Neural cell (in vitro differentiated cells): ENCODE results near the gene GBE1. TPM values are rescaled to one million over a fixed set of nuclear protein-coding genes. Genes with fewer than 3 reads are reported as not detected.

Experiments
- H2AFZ ChIP-seq: fragments of 200-600, 300-800 bp; sonication (generic), shearing (Covaris generic); 2 replicates; pipeline ENCODE4 v1.6.0; 2014; ENCODE audit warnings: low read depth, mild to moderate bottlenecking, antibody characterized with exemption, low read length, moderate library complexity
- H3F3A ChIP-seq: fragments of 200-600 bp; shearing (Covaris generic); 2 replicates; pipeline ENCODE4 v1.6.1; 2016; ENCODE audit warnings: mild to moderate bottlenecking, moderate library complexity, mixed read lengths, antibody characterized with exemption, low read length; ENCODE audit not compliant: insufficient read depth, poor library complexity, severe bottlenecking
- H3K27ac ChIP-seq: fragments of 200-600, 300-800 bp; sonication (generic), shearing (Covaris generic); 2 replicates; pipeline ENCODE4 v1.5.1; 2014; ENCODE audit warnings: mild to moderate bottlenecking, low read length, moderate library complexity
- H3K27me3 ChIP-seq: fragments of 300-800, 200-600 bp; sonication (generic), shearing (Covaris generic); 2 replicates; pipeline ENCODE4 v1.6.0; 2014; ENCODE audit warnings: mild to moderate bottlenecking, low read depth, low read length, moderate library complexity; ENCODE audit not compliant: insufficient read depth
- H3K36me3 ChIP-seq: fragments of 300-800, 200-600 bp; sonication (generic), shearing (Covaris generic); 2 replicates; pipeline ENCODE4 v1.5.1; 2014; ENCODE audit warnings: mild to moderate bottlenecking, antibody characterized with exemption, low read length, moderate library complexity; ENCODE audit not compliant: insufficient read depth
- H3K4me2 ChIP-seq: fragments of 300-800, 200-600 bp; sonication (generic), shearing (Covaris generic); 2 replicates; pipeline ENCODE4 v1.6.0; 2014; ENCODE audit warnings: mild to moderate bottlenecking, low read length
- H3K4me3 ChIP-seq: fragments of 300-800, 200-600 bp; sonication (generic), shearing (Covaris generic); 2 replicates; pipeline ENCODE4 v1.5.1; 2014; ENCODE audit warnings: mild to moderate bottlenecking, low read length, moderate library complexity
- H3K79me2 ChIP-seq: fragments of 200-600 bp; shearing (Covaris generic); replicated peaks from 2 replicates; pipeline ENCODE4 v1.6.0; 2014; ENCODE audit warnings: mild to moderate bottlenecking, low read length, moderate library complexity; ENCODE audit not compliant: insufficient read depth
- H3K9ac ChIP-seq: fragments of 300-800, 200-600 bp; sonication (generic), shearing (Covaris generic); 2 replicates; pipeline ENCODE4 v1.6.1; 2016; ENCODE audit warnings: mild to moderate bottlenecking, low read length, mixed read lengths
- H3K9me2 ChIP-seq: fragments of 200-600 bp; shearing (Covaris generic); 2 replicates; pipeline ENCODE4 v1.6.1; 2016; ENCODE audit warnings: mild to moderate bottlenecking, low read length, mixed read lengths; ENCODE audit not compliant: insufficient read depth
- H3K9me3 ChIP-seq: fragments of 200-600, 300-800 bp; sonication (generic), shearing (Covaris generic); 2 replicates; pipeline ENCODE4 v1.6.1; 2016; ENCODE audit warnings: mild to moderate bottlenecking, mixed run types, low read length, moderate library complexity, mixed read lengths
- H4K20me1 ChIP-seq: fragments of 200-600 bp; shearing (Covaris generic); 2 replicates; pipeline ENCODE4 v1.6.1; 2016; ENCODE audit warnings: mild to moderate bottlenecking, mixed run types; ENCODE audit not compliant: insufficient read depth
- CTCF ChIP-seq: fragments of 450-650 bp; IDR thresholded peaks from 2 replicates; pipeline ENCODE4 v1.5.1; 2014; ENCODE audit warnings: antibody characterized with exemption, mild to moderate bottlenecking, moderate library complexity; ENCODE audit not compliant: poor library complexity, severe bottlenecking
- EP300 ChIP-seq: fragments of 450-650 bp; conservative IDR thresholded peaks from 2 replicates; pipeline ENCODE4 v1.6.1; 2014; ENCODE audit warnings: antibody characterized with exemption, mild to moderate bottlenecking, moderate library complexity; ENCODE audit not compliant: poor library complexity, severe bottlenecking
- EZH2 ChIP-seq: fragments of 200-600, 300-800 bp; shearing (Covaris generic), sonication (generic); IDR thresholded peaks from 2 replicates; pipeline ENCODE4 v1.6.1; 2014; ENCODE audit warnings: antibody characterized with exemption, low read length, borderline replicate concordance, mild to moderate bottlenecking; ENCODE audit not compliant: insufficient read depth, poor library complexity, severe bottlenecking
- MXI1 ChIP-seq: fragments of 450-650 bp; conservative IDR thresholded peaks from 2 replicates; pipeline ENCODE4 v1.6.1; 2014; ENCODE audit warnings: antibody characterized with exemption, mild to moderate bottlenecking; ENCODE audit not compliant: poor library complexity, severe bottlenecking
- POLR2AphosphoS5 ChIP-seq: IDR thresholded peaks from 2 replicates; pipeline ENCODE4 v1.6.1; 2012
- RAD21 ChIP-seq: fragments of 450-650 bp; conservative IDR thresholded peaks from 2 replicates; pipeline ENCODE4 v1.6.1; 2014; ENCODE audit warnings: antibody characterized with exemption, mild to moderate bottlenecking, moderate library complexity
- REST ChIP-seq: IDR thresholded peaks from 2 replicates; pipeline ENCODE4 v1.6.1; 2012; ENCODE audit warnings: borderline replicate concordance
- SMC3 ChIP-seq: fragments of 450-650 bp; conservative IDR thresholded peaks from 2 replicates; pipeline ENCODE4 v1.6.1; 2014; ENCODE audit warnings: antibody characterized with exemption, mild to moderate bottlenecking, moderate library complexity; ENCODE audit not compliant: poor library complexity
- TAF1 ChIP-seq: IDR thresholded peaks from 2 replicates; pipeline ENCODE4 v1.6.1; 2012; ENCODE audit warnings: low read depth
- polyA plus RNA-seq: library from polyadenylated mRNA; depleted of rRNA; stranded (reverse); fragments of >200 nt; gene quantifications from 2 replicates; pipeline ENCODE4 v1.2.3, GENCODE V29; 2014

The GBE1 gene
- polyA plus RNA-seq, 1 donor from 2014 or later = 2.4 TPM

GRCh38 chr3:81707996-81708395, 53.4 kb downstream of the GBE1 start:
- no peaks in the 10 kb centered on the region for H3K79me2 ChIP-seq
- no peaks in the 10 kb centered on the region for H3K36me3 ChIP-seq
- no peak overlapping the region for H2AFZ ChIP-seq
- H3K27ac ChIP-seq = no peak overlapping the region
- no peak for TF ChIP-seq RAD21
- no peak for TF ChIP-seq REST
- TF ChIP-seq EZH2 = no peak
- no peak for TF ChIP-seq TAF1
- no peak for TF ChIP-seq POLR2AphosphoS5
- no peak for TF ChIP-seq MXI1
- TF ChIP-seq SMC3 = no peak
- TF ChIP-seq EP300 = no peak
- no peak for TF ChIP-seq CTCF
- no peak overlapping the region for H3K4me2 ChIP-seq
- no peaks in the 10 kb centered on the region for H3K9me2 ChIP-seq
- H3K4me3 ChIP-seq = no peak overlapping the region
- no peaks in the 10 kb centered on the region for H4K20me1 ChIP-seq
- H3K27me3 ChIP-seq = no peaks in the 10 kb centered on the region
- no peaks in the 10 kb centered on the region for H3K9me3 ChIP-seq
- H3F3A ChIP-seq = no peaks in the 10 kb centered on the region
- no peak overlapping the region for H3K9ac ChIP-seq

- Histone ChIP-seq H3K27me3 (no peaks in the 10 kb centered on the region), H3K36me3 (no peaks in the 10 kb centered on the region), H3K27ac (no peak overlapping the region), H3K4me3 (no peak overlapping the region), H3K9me2 (no peaks in the 10 kb centered on the region), H2AFZ (no peak overlapping the region), H3F3A (no peaks in the 10 kb centered on the region), H4K20me1 (no peaks in the 10 kb centered on the region), H3K9me3 (no peaks in the 10 kb centered on the region), H3K4me2 (no peak overlapping the region), H3K79me2 (no peaks in the 10 kb centered on the region), H3K9ac (no peak overlapping the region)
- TF ChIP-seq TAF1 = no peak
- no peak for TF ChIP-seq MXI1
Measured at GRCh38 chr3:81702126-81702525, 59.3 kb downstream of the GBE1 start.
